Mammary epithelial cell (primary cell): ENCODE results near the gene SLC39A6.

ENCODE experiments used
- EZH2 ChIP-seq: IDR thresholded peaks from 2 replicates; pipeline ENCODE4 v1.6.1; 2012; ENCODE audit warnings: low read length, inconsistent platforms, borderline replicate concordance
- TF ChIP-seq, protein P1 (sequence below), 2 donors: IDR thresholded peaks in 1 of 2; conservative IDR thresholded peaks in 1 of 2; 2 replicates each; pipeline ENCODE4 v1.5.1; 2011 to 2012; ENCODE audit warnings: inconsistent platforms in 2 of 2, low read length in 2 of 2, mild to moderate bottlenecking in 2 of 2, control low read depth in 1 of 2, low read depth in 1 of 2; ENCODE audit not compliant: insufficient read depth in 1 of 2; ENCODE audit errors: extremely low read depth in 1 of 2

DNA sequence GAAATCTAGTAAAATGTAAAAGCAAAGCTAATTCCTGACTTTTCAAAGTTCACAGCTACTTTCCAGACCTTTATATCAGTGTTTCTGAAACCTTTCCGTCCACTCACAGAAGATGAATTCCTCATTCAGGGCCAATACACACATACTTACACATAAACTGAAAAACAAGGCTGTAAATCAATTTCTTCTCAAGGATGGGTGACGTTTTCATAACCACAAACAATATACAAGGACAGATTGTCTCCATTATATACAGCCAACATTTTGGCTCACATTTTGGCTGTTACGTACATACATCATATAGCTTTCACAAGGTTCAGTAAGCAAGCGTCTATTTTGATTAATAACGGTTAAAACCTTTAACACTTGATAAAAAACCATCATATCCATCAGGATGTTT, 63.1 kb downstream of the SLC39A6 start:
- TF ChIP-seq, protein P1, sequence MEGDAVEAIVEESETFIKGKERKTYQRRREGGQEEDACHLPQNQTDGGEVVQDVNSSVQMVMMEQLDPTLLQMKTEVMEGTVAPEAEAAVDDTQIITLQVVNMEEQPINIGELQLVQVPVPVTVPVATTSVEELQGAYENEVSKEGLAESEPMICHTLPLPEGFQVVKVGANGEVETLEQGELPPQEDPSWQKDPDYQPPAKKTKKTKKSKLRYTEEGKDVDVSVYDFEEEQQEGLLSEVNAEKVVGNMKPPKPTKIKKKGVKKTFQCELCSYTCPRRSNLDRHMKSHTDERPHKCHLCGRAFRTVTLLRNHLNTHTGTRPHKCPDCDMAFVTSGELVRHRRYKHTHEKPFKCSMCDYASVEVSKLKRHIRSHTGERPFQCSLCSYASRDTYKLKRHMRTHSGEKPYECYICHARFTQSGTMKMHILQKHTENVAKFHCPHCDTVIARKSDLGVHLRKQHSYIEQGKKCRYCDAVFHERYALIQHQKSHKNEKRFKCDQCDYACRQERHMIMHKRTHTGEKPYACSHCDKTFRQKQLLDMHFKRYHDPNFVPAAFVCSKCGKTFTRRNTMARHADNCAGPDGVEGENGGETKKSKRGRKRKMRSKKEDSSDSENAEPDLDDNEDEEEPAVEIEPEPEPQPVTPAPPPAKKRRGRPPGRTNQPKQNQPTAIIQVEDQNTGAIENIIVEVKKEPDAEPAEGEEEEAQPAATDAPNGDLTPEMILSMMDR (conservative IDR thresholded peaks at IDR 0.05 in 1 of 2, IDR thresholded peaks at IDR 0.05 in 1 of 2; ENCODE audit: extremely low read depth in 1 of 2, insufficient read depth in 1 of 2, low read depth in 1 of 2, low read length in 2 of 2) = no peak
- TF ChIP-seq EZH2 = no peak
